HG02642 (cell line): ENCODE data around the gene LITAF.
"Not testable (repeated sequence)": the region's sequence is repeated elsewhere in the genome, so short reads cannot be mapped to it uniquely, and the experiment has no call there.

Experiments used
- ATAC-seq: cut with Tn5 transposase; IDR thresholded peaks from one replicate; pipeline ENCODE4 v1.9.1; 2021; ENCODE audit warnings: mild to moderate bottlenecking; ENCODE audit not compliant: unreplicated experiment, poor library complexity

LITAF gene

GRCh38 chr16:11621920-11622651 is 35.4 kb upstream of the LITAF start:
- ATAC-seq, result peak; percentile 38

DNA sequence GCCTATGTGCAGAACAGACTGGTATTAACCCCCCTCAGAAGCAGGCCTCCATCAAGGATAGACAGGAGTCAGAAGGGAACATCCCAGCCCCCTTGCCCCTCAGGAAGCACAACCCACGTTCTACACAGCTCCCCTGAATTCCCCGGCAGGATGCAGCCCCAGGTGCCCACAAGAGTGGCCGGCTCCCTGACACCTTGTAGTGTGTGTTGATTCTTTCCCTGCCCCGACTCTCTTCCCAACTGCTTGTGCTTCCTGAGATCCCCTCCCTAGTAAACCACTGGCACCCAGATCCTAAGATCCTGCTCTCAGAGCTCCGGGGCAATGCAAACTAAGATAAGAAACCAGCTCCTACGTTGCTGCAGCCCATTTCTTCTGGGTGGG is 34.8 kb upstream of the LITAF start:
- no peak for ATAC-seq

GRCh38 chr16:11620243-11621003 is 33.7 kb upstream of the LITAF start:
- ATAC-seq, result no peak

DNA sequence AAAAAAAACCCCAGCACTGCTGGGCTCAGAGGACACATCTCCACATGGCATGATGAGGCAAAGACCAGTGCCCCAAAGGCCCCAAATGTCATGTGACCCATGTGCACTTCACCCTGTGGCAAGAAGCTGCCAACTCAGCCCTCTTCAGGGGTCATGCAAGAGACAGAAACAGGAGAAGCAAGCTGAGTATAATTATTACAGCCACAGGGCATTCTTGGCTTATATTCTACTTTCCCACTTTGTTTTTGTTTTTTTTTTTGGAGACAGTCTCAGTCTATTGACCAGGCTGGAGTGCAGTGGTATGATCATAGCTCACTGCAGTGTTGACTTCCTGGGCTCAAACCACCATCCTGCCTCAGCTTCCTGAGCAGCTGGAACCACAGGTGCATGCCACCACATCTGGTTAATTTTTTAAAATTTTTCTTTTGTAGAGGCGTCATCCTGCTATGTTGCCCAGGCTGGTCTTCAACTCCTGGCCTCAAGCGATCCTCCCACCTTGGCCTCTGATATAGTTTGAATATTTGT is 32.7 kb upstream of the LITAF start:
- ATAC-seq, result peak; percentile 47

DNA sequence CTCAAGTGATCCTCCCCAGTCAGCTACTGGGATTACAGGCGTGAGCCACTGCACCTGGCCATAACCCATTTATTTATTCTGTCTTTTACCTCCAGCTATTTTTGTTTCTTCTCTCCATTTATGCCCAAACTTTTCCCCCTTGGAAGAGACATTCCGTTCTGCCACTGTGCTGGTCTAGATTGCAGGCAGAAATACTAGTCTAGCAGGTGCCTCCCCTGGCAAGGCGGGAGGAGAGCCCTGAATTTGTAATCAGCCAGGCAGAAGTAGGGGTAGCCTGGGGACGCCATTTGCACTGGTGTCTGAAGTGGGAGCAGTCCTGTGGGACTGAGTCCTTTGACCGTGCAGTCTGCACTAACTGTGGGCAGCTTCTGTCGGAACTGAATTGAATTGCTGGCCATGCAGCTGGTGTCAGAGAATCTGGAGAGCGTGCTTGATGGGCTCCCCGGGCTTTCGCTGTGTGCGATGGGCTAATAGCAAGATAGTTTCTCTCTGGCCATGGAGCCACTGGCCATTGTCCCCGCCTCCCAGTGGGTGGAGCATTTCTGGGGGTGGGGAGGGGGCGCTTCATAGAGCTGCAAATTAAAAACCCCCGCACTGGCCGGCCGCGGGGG is 31.5 kb upstream of the LITAF start:
- ATAC-seq, result no peak

GRCh38 chr16:11615748-11616447 is 29.2 kb upstream of the LITAF start:
- ATAC-seq, result no peak

- ATAC-seq, result no peak
Measured at GRCh38 chr16:11614587-11615175, 28.0 kb upstream of the LITAF start.

DNA sequence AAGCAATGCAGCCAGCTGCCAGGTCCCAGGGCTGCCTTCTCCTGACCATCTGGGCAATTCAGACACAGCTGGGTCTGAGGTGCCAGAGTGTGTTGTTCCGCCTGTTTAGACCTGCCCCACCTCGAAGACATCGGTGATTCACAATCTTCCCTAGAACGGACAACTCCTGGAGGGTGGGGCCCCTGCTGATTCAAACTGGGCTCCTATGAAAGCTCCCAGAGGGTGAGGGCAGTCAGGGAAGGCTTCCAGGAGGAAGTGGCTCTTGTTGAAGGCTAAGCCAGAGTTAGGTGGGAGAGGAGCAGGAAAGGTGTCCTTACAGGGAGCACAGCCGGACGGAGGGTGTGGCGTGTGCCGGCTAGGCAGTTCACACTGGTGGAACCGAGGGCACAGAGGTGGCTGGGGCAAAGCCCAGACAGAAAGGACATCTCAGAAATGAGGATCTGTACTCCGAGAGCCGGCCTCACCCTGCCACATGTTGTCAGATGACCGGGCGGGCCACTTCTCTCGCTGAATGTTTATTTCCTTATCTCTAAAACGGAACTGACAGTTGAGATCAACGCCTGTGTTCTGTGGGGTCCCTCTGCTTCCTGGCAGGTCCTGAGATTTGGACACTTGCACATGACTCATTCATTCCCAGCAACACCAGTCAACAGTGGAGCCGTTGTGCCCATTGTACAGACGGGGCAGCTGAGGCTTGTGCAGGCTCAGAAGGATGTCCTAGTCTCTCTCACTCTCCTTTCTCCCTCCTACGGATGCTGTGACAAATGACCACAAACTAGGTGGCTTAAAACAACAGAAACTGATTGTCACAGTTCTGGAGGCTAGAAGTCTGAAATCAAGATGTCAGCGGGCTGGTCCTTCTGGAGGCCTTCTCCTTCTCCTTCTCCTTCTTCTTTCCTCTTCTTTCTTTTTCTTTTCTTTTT is 26.9 kb upstream of the LITAF start:
- ATAC-seq, result no peak

DNA sequence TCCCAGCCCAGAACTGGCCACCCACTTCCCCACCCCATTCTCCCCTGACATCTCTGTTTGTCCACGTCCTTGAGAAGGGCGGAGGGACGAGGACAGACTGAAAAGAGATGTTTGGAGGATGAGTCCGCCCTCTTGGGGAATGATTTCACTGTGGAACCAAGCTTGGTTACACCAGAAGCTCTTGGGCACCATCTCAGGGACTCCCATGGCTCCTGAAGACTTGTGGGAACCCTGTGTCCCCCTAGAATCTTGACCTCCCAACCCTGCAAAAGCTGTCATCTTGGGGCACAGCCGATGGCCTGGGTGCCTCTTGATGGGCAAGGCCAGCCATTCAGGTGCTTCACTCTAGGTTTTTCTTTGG is 25.9 kb upstream of the LITAF start:
- no peak for ATAC-seq

DNA sequence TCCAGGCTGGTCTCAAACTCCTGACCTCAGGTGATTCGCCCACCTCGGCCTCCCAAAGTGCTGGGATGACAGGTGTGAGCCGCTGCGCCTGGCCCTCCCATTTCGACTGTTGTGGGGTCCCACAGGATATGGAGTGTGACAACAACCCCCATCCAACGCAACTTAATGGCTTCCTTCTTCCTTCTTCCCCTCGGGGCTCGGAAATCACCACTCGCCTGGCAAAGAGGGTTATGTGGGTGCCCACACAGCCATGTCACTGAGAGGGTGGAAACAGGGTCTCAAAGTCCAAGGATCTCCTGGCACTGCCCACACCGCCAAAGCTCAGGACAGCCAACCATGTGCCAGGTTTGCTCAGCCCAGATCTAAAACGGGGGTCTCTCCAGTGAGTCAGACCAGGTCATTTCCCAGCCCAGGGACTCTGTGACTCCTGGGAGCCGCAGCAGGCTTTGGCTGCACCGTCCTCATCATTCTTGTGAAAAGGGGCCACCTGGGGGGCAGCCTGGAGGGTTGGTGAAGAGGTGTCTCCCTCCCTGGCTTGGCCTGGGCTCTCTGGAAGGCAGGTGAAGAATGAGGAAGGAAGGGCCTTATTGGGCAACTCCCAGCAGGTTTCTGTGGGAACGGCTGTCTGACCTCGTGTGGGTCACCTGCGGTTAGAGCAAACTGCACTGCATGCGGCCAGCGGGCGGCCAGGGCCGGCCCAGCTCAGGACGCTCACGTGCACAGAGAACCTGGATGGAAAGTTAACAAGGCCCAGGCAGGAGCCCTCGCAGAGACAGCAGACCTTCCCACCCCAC is 25.3 kb upstream of the LITAF start:
- no peak for ATAC-seq

GRCh38 chr16:11610580-11610979 is 23.9 kb upstream of the LITAF start:
- ATAC-seq, result no peak

- no peak for ATAC-seq
Measured at GRCh38 chr16:11610121-11610505, 23.4 kb upstream of the LITAF start.

- ATAC-seq, result no peak
Measured at GRCh38 chr16:11609474-11610120, 22.9 kb upstream of the LITAF start.

GRCh38 chr16:11605891-11606290 is 19.2 kb upstream of the LITAF start:
- no peak for ATAC-seq

- no peak for ATAC-seq
Measured at GRCh38 chr16:11605564-11605886, 18.8 kb upstream of the LITAF start.

DNA sequence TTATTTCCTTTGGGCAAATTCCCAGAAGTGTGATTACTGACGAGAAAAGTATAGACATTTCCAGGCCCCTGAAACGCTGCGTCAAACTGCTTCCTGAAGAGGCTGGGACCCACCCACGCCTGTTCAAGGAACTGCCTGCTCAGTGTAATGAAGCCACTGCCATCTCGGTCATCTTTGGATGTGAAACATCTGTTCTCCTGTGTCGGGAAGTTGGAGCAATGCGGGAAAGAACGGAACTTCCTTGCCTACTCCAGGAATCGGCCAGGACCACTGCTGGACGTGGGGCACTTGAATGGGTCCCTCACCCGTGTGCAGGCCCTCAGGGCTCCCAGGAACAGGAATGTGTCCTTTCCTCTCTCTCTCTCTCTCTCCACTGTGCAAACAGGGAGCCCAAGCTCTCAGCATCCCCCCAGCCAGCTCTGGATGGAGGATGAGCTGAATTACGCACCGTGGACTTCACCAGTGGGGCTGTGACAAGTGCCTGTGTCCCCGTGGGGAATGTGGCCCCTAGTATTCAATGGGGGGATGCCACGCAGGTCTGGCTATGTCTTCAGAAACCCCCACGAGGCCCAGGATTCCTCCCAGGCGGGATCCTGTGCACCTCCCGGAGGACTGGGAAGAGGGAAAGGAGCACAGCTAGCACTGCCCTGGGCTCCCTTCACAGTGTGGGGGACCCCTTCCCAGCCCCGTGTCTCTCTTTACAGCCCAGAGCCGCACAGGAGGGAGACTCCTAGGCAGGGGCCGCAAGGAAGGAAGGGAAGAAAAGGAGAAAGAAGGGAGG is 18.3 kb upstream of the LITAF start:
- ATAC-seq, result no peak

GRCh38 chr16:11604296-11604695 is 17.6 kb upstream of the LITAF start:
- not testable (repeated sequence) for ATAC-seq
